NCI-H1436 (cell line): ENCODE results near the gene JMJD8.
A peak's percentile ranks its signal among the peaks of the same experiment; 100 is the strongest.

Experiments used
- DNase-seq: peaks from one replicate; lab custom pipeline; 2025; lab: John Stamatoyannopoulos, UW

JMJD8 gene

GRCh38 chr16:641326-642188 is 42.6 kb downstream of the JMJD8 start, which contains the start of gene MCRIP2:
MCRIP2 (plus strand) TSS chr16:641828; CDS start chr16:641992, 164 bp downstream.
- DNase-seq, result no peak

- no peak for DNase-seq
Measured at GRCh38 chr16:640614-641013, 43.5 kb downstream of the JMJD8 start.

GRCh38 chr16:638836-639235 is 45.3 kb downstream of the JMJD8 start:
- DNase-seq, result no peak

GRCh38 chr16:638034-638543 is 46.0 kb downstream of the JMJD8 start:
- no peak for DNase-seq

- peak; percentile 84 for DNase-seq
Measured at GRCh38 chr16:637081-638018, 46.8 kb downstream of the JMJD8 start.

GRCh38 chr16:636206-637080 is 47.7 kb downstream of the JMJD8 start, which contains the start of gene METTL26:
METTL26 (minus strand) TSS chr16:636305; CDS start chr16:636290, 15 bp downstream.
- peak; percentile 92 for DNase-seq

- DNase-seq, result no peak
Measured at GRCh38 chr16:635573-636205, 48.4 kb downstream of the JMJD8 start.

- DNase-seq, result no peak
Measured at GRCh38 chr16:634996-635395, 49.1 kb downstream of the JMJD8 start.

GRCh38 chr16:634051-634670 is 50.0 kb downstream of the JMJD8 start:
- DNase-seq, result no peak

GRCh38 chr16:633336-634050 is 50.6 kb downstream of the JMJD8 start:
- DNase-seq, result no peak

GRCh38 chr16:632486-633335 is 51.4 kb downstream of the JMJD8 start:
- no peak for DNase-seq

- DNase-seq, result no peak
Measured at GRCh38 chr16:631808-632358, 52.3 kb downstream of the JMJD8 start.
